HG03565 (cell line): ENCODE data around the gene THRA.

Experiments used
- ATAC-seq: cut with Tn5 transposase; IDR thresholded peaks from one replicate; pipeline ENCODE4 v1.9.1; 2021; ENCODE audit warnings: mild to moderate bottlenecking, moderate library complexity; ENCODE audit not compliant: unreplicated experiment

Gene THRA

DNA sequence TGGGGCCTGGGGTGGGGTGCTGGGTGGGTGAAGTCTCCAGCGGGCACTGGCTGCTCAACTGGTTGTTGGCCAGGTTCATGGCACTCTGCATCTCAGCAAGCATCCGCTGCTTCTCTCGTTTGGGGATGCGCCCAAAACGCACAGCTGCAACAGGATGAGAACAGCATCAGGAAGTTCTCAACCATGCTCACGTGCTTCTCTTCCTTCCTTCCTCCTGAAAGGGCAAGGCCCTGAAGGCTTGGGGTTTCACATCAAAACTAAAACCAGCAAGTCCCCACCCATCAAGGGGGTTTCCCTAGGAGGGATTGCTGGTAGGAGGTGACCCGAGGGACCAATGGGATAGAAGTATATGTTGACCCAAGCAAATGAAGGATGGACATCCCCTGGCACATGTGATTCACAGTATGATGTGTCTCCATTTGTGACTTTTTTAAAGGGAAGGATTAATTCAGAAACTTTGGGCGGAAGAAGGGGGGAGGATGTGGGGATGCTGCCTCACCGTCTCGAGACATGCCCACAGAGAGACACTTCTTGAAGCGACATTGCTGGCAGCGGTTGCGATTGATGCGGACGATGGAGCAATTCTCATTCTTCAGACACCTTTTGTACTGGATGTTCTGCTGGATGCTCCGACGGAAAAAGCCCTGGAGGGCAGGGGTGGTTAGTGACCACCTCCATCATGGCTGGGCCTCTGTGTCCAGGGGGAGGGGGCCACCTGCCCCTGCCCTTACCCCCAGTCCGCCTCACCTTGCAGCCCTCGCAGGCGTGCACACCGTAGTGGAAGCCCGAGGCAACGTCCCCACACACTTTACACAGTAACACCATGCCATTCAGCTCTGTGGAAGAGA is 33.4 kb downstream of the THRA start:
- ATAC-seq: peak; percentile 60

- no peak for ATAC-seq
Measured at GRCh38 chr17:40097087-40097486, 34.3 kb downstream of the THRA start.

DNA sequence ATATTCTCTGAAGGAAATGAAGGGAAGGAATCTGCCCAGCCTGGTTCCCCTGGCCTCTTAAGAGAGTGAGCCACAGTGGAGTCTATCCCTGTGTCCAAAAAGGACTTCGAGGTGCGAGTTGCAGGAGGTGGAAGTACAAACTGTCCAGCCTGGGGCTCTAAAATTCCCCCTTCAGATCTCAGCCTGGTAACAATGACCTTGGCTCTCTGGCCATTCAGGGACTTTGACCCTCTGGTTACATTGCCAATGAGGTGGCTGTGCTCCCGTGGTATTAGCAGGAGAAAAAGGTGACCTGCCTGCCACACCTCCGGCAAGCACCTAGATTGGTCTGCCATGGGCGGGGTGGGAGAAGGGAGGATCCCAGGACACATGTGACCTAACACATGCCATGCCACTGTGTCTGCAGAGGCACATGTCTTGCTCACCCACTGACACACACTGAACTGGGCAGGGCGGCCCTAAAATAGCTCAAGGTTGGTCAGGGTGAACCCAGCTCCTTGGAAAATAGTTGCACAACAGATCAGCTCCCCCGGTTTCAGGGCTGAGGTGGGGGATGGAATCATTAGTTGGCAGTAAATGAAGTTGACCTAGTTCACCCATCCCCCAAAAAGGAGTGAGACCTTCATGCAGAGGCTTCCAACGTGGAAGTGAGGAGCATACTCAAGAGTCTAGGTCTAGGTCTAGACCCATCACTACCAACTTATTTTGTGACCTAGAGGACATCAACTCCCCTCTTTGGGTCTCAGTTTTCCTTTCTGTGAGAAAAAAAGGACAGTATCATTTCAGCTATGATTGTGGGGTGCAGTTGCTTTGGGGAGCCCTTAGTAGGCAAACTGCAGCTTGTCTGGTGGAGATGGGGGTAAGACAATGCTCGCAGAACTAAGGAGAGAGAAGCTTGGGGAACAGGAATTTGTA is 35.4 kb downstream of the THRA start:
- no peak for ATAC-seq

DNA sequence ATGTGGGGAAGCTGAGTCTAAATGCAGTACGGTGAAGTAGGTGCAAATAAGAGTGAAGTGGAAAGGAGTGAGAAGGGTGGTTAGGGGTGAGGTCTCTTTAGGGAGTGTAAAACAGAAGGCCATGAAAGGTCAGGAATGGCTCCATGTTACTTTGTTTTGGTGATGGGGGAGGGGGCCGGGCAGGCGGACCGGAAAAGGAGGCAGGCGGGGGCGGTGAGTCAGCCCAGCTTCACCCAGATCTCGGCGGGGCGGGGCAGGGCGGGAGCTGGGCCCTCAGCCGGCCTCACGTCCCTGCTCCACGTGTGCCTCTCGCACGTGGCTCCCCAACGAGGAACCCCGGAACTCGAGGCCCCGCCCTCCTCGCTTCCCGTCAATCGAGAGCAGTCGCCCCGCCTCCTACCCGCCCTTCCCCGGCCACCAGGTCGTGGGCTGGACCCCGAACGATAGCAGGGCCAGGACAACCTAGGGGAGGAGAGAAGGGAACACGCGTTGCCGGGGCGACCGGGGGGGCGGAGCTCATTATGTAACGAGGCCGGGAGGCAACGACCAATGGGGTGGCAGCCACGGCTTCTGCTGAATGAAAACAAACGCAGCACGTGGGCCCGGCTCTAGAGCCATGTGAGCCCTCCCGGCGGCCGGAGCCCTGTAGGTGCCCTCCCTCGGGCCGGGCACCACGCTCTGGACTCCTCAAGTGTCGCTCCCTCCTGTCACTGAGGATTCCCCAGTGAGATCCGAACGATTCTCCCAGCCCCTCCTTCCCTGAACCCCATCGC is 36.3 kb downstream of the THRA start:
- peak; percentile 38 for ATAC-seq

GRCh38 chr17:40099619-40100418 is 37.1 kb downstream of the THRA start:
- no peak for ATAC-seq

- ATAC-seq: no peak
Measured at GRCh38 chr17:40100419-40100668, 37.6 kb downstream of the THRA start, which contains the start of gene NR1D1. Gene NR1D1, minus strand, starts transcription at chr17:40100589. Its CDS starts 495 bp downstream, at chr17:40100094.

- no peak for ATAC-seq
Measured at GRCh38 chr17:40100669-40101366, 38.1 kb downstream of the THRA start.

GRCh38 chr17:40101367-40102210 is 38.8 kb downstream of the THRA start:
- ATAC-seq: no peak

DNA sequence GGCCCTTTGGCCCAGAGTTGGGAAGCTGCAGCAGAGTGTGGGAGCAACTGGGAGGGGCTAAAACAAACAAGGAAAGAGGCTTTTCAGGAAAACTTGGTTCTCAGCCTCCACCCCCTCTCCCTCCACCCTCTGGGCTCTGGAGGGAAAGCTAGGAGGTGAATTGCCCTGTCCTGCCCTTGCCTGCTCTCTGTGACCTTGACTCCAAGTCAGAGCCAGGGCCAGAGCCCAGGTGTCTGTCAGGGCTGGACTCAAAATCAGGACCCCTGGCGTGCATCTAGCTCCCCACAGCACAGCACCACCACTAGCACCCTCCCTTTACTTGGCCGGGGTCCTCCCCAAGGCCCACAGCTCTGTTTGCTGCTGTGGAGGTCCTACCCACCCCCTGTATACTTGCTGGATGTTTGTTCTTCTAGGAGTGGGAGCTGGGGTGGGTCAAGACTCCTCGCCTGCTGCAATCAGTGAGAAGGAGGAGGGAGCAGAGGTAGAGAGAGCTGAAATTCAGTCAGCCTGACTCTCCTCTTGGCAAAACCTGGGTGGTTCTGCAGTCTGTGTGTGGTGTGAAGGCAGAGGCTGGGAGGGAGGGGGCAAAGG is 40.4 kb downstream of the THRA start:
- no peak for ATAC-seq

GRCh38 chr17:40103688-40104087 is 40.9 kb downstream of the THRA start:
- ATAC-seq: no peak

GRCh38 chr17:40104594-40105486 is 42.1 kb downstream of the THRA start:
- ATAC-seq: no peak

GRCh38 chr17:40105861-40106759 is 43.3 kb downstream of the THRA start:
- no peak for ATAC-seq

GRCh38 chr17:40106760-40107521 is 44.2 kb downstream of the THRA start:
- ATAC-seq: no peak

DNA sequence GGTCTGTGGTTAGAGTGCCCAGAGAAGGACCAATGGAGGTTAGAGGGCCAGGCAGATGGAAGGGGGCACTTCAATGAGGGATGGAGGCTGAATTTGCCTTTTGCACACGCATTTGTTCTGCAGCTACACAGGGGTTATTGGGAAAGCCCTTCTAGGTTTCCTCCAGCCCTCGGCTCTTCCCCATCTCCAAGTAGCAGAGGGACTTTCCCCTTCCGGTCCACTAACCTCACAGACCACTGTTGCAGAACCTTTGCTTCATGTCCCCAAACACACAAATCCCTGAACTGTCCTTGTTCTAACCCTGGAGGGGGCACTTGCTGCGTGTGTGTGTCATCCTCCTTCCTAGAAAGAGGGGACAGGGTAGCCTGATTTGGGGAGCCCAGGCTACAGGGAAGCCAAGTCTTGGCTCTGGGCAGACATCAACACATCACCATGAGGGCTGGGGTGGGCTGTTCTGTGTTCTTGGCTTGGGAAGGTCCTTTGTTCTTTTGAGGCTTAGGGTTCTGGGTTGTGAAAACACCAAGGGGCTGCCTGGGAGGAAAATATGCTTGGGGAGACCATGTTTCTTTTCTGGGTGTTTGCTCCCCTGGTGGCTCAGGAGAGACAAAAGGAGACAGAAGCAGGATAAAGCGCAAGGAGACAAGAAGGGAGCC is 44.9 kb downstream of the THRA start:
- no peak for ATAC-seq
